ENCODE measurements around the gene SYNPR.

The SYNPR gene

DNA sequence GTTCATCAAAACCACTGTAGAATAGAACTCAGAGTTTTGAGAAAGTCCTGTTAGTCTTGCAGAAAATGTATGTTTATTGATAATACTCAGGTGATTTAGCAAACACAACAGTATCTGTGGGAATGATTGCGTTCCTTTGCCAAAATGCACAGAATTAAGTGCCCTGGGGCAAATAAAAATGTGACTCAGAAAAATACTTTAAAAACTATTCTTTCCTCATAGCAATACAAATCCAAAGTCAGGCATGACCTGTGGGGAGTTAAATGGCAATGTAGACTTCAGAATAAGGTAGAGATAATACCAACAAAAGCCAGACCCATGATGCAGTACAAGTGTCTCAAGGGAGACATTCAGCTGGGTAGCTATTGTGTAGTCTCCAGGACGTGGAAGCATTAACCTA, 302.0 kb downstream of the SYNPR start:
- Histone ChIP-seq H3K27ac (ENCODE audit: low read depth, low read length) (no peak overlapping the region), H3K27me3 (ENCODE audit: control insufficient read depth, low read length) (no peaks in the 10 kb centered on the region), H4K20me1 (ENCODE audit: control insufficient read depth, insufficient read depth, low read depth, low read length) (no peaks in the 10 kb centered on the region), H3K4me1 (ENCODE audit: control insufficient read depth, low read length) (no peaks in the 10 kb centered on the region), H3K9me2 (replicated peaks; ENCODE audit: control insufficient read depth, low read length) (no peaks in the 10 kb centered on the region), H3F3A (ENCODE audit: control insufficient read depth, insufficient read depth) (no peaks in the 10 kb centered on the region), H3K9me3 (ENCODE audit: control insufficient read depth, insufficient read depth, low read length) (no peaks in the 10 kb centered on the region), H3K4me2 (ENCODE audit: low read length) (no peak overlapping the region), H3K79me2 (ENCODE audit: control insufficient read depth, low read length) (no peaks in the 10 kb centered on the region), H3K4me3 (ENCODE audit: low read length) (no peak overlapping the region), H3K36me3 (ENCODE audit: control insufficient read depth, low read length) (no peaks in the 10 kb centered on the region)
- TF ChIP-seq CTCF (IDR thresholded peaks at IDR 0.05; ENCODE audit: low read depth, low read length, poor library complexity, severe bottlenecking) (no peak), EZH2phosphoT487 (IDR thresholded peaks at IDR 0.05; ENCODE audit: borderline replicate concordance, low read length) (no peak)

- H3F3A ChIP-seq (ENCODE audit: control insufficient read depth, insufficient read depth) = no peaks in the 10 kb centered on the region
- H3K27ac ChIP-seq (ENCODE audit: low read depth, low read length) = no peak overlapping the region
- H3K4me1 ChIP-seq (ENCODE audit: control insufficient read depth, low read length) = no peaks in the 10 kb centered on the region
- H3K4me3 ChIP-seq (ENCODE audit: low read length) = no peak overlapping the region
- no peaks in the 10 kb centered on the region for H3K9me2 ChIP-seq (replicated peaks; ENCODE audit: control insufficient read depth, low read length)
- no peak for TF ChIP-seq EZH2phosphoT487 (IDR thresholded peaks at IDR 0.05; ENCODE audit: borderline replicate concordance, low read length)
- no peak for TF ChIP-seq CTCF (IDR thresholded peaks at IDR 0.05; ENCODE audit: low read depth, low read length, poor library complexity, severe bottlenecking)
- no peaks in the 10 kb centered on the region for H3K27me3 ChIP-seq (ENCODE audit: control insufficient read depth, low read length)
- H3K4me2 ChIP-seq (ENCODE audit: low read length) = no peak overlapping the region
- no peaks in the 10 kb centered on the region for H3K9me3 ChIP-seq (ENCODE audit: control insufficient read depth, insufficient read depth, low read length)
- H4K20me1 ChIP-seq (ENCODE audit: control insufficient read depth, insufficient read depth, low read depth, low read length) = no peaks in the 10 kb centered on the region
- no peaks in the 10 kb centered on the region for H3K36me3 ChIP-seq (ENCODE audit: control insufficient read depth, low read length)
- no peaks in the 10 kb centered on the region for H3K79me2 ChIP-seq (ENCODE audit: control insufficient read depth, low read length)
Observed at GRCh38 chr3:63582943-63583500, 304.9 kb downstream of the SYNPR start.

GRCh38 chr3:63584681-63585080, 306.6 kb downstream of the SYNPR start:
- Histone ChIP-seq H3K4me3 (ENCODE audit: low read length) (no peak overlapping the region), H3K4me1 (ENCODE audit: control insufficient read depth, low read length) (no peaks in the 10 kb centered on the region), H3K79me2 (ENCODE audit: control insufficient read depth, low read length) (no peaks in the 10 kb centered on the region), H3K9me2 (replicated peaks; ENCODE audit: control insufficient read depth, low read length) (no peaks in the 10 kb centered on the region), H3K27ac (ENCODE audit: low read depth, low read length) (no peak overlapping the region), H4K20me1 (ENCODE audit: control insufficient read depth, insufficient read depth, low read depth, low read length) (no peaks in the 10 kb centered on the region), H3K4me2 (ENCODE audit: low read length) (no peak overlapping the region), H3F3A (ENCODE audit: control insufficient read depth, insufficient read depth) (no peaks in the 10 kb centered on the region), H3K36me3 (ENCODE audit: control insufficient read depth, low read length) (no peaks in the 10 kb centered on the region), H3K27me3 (ENCODE audit: control insufficient read depth, low read length) (no peaks in the 10 kb centered on the region), H3K9me3 (ENCODE audit: control insufficient read depth, insufficient read depth, low read length) (peaks cover 8% of the 10 kb centered on the region; the same call in 1 of the 2 replicates)
- TF ChIP-seq CTCF (IDR thresholded peaks at IDR 0.05; ENCODE audit: low read depth, low read length, poor library complexity, severe bottlenecking) = no peak
- no peak for TF ChIP-seq EZH2phosphoT487 (IDR thresholded peaks at IDR 0.05; ENCODE audit: borderline replicate concordance, low read length)
